Astrocyte (in vitro differentiated cells and primary cell): ENCODE measurements around the gene ARL4A. TPM values are rescaled to one million over a fixed set of nuclear protein-coding genes. Genes with fewer than 3 reads are reported as not detected.

Experiments used
- DNase-seq: peaks from one replicate; pipeline ENCODE4 v3.0.0-alpha.2; 2010; ENCODE audit warnings: low read depth
- FAIRE-seq: peaks from 2 replicates; lab custom pipeline; 2011; peaks lifted over from hg19 to GRCh38; lab: Jason Lieb, UNC
- H2AFZ ChIP-seq: 2 replicates; pipeline ENCODE4 v1.6.0; 2012; ENCODE audit warnings: low read depth, low read length, inconsistent platforms
- H3K27ac ChIP-seq: 2 replicates; pipeline ENCODE4 v1.5.1; 2011; ENCODE audit warnings: low read depth, low read length, inconsistent platforms
- H3K27me3 ChIP-seq: 2 replicates; pipeline ENCODE4 v1.6.0; 2011; ENCODE audit warnings: low read length, inconsistent platforms; ENCODE audit not compliant: insufficient read depth
- H3K36me3 ChIP-seq: 2 replicates; pipeline ENCODE4 v1.5.1; 2011; ENCODE audit warnings: low read length, inconsistent platforms; ENCODE audit not compliant: insufficient read depth
- H3K4me1 ChIP-seq: 2 replicates; pipeline ENCODE4 v1.5.1; 2011; ENCODE audit warnings: low read length, inconsistent platforms; ENCODE audit not compliant: insufficient read depth
- H3K4me2 ChIP-seq: 2 replicates; pipeline ENCODE4 v1.6.0; 2012; ENCODE audit warnings: low read length, inconsistent platforms
- H3K4me3 ChIP-seq: 2 replicates; pipeline ENCODE4 v1.5.1; 2011; ENCODE audit warnings: low read depth, mild to moderate bottlenecking, low read length, inconsistent platforms; ENCODE audit not compliant: insufficient read depth
- H3K79me2 ChIP-seq: 2 replicates; pipeline ENCODE4 v1.6.0; 2012; ENCODE audit warnings: mild to moderate bottlenecking, low read length, inconsistent platforms; ENCODE audit not compliant: insufficient read depth
- H3K9ac ChIP-seq: 2 replicates; pipeline ENCODE4 v1.6.0; 2012; ENCODE audit warnings: mild to moderate bottlenecking, low read length, inconsistent platforms
- H3K9me3 ChIP-seq: 2 replicates; pipeline ENCODE4 v1.5.1; 2012; ENCODE audit warnings: low read depth, mild to moderate bottlenecking, low read length, inconsistent platforms; ENCODE audit not compliant: insufficient read depth
- H4K20me1 ChIP-seq: 2 replicates; pipeline ENCODE4 v1.6.0; 2012; ENCODE audit warnings: low read length, inconsistent platforms; ENCODE audit not compliant: insufficient read depth
- H3K27ac Mint-ChIP-seq: one replicate; pipeline ENCODE4 v1.8.0; 2021; ENCODE audit warnings: mild to moderate bottlenecking, mixed read lengths; ENCODE audit not compliant: unreplicated experiment
- H3K27me3 Mint-ChIP-seq: one replicate; pipeline ENCODE4 v1.8.0; 2021; ENCODE audit warnings: low read depth, mixed read lengths; ENCODE audit not compliant: unreplicated experiment
- H3K36me3 Mint-ChIP-seq: one replicate; pipeline ENCODE4 v1.8.0; 2021; ENCODE audit warnings: low read depth, mixed read lengths; ENCODE audit not compliant: unreplicated experiment
- H3K4me1 Mint-ChIP-seq: one replicate; pipeline ENCODE4 v1.8.0; 2021; ENCODE audit warnings: low read depth, mixed read lengths; ENCODE audit not compliant: unreplicated experiment
- H3K4me3 Mint-ChIP-seq: one replicate; pipeline ENCODE4 v1.8.0; 2021; ENCODE audit warnings: mild to moderate bottlenecking, moderate library complexity, mixed read lengths; ENCODE audit not compliant: unreplicated experiment
- H3K9me3 Mint-ChIP-seq: one replicate; pipeline ENCODE4 v1.8.0; 2021; ENCODE audit warnings: mild to moderate bottlenecking, mixed read lengths; ENCODE audit not compliant: unreplicated experiment
- EZH2 ChIP-seq: IDR thresholded peaks from 2 replicates; pipeline ENCODE4 v1.6.1; 2012; ENCODE audit warnings: mild to moderate bottlenecking, low read length, inconsistent platforms; ENCODE audit not compliant: insufficient read depth
- total RNA-seq: library from RNA; stranded (reverse); gene quantifications from 2 replicates; pipeline ENCODE4 v1.2.1, GENCODE V29; 2021
- TF ChIP-seq, protein P1 (sequence below): IDR thresholded peaks from 2 replicates; pipeline ENCODE4 v1.5.1; 2011; ENCODE audit warnings: low read depth, mild to moderate bottlenecking, inconsistent platforms, low read length, moderate library complexity; ENCODE audit not compliant: insufficient read depth

Gene ARL4A
- total RNA-seq, 1 donor from 2014 or later: 34.6 TPM

DNA sequence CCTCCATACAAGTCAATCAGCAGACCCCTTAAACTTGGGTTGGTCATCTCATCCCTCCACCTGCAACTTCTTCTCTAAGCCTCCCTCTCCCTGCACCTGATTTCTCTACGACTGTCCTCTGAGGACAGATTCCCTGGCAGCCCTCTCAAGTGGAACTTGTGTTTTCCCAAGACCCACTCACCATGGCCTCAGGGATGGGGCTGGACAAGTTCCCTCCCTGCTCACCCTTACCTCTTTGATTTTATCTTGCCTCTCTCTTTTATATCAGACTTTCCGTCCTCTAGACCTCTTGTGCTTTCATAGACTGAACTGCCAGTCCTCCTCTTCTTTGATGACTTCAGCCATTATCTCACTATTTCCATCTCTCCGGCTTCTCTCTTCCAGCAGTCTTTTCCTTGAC, 46.2 kb upstream of the ARL4A start:
- peaks cover 3% of the 10 kb centered on the region for H3K9me3 Mint-ChIP-seq
- Histone ChIP-seq H3K4me1 (peaks cover 7% of the 10 kb centered on the region), H3K9me3 (no peaks in the 10 kb centered on the region), H3K4me2 (no peak overlapping the region), H3K36me3 (no peaks in the 10 kb centered on the region), H3K27me3 (peaks cover 9% of the 10 kb centered on the region), H3K27ac (no peak overlapping the region), H4K20me1 (no peaks in the 10 kb centered on the region), H3K79me2 (no peaks in the 10 kb centered on the region), H3K4me3 (no peak overlapping the region), H3K9ac (no peak overlapping the region), H2AFZ (no peak overlapping the region)
- H3K27me3 Mint-ChIP-seq: no peaks in the 10 kb centered on the region
- no peaks in the 10 kb centered on the region for H3K36me3 Mint-ChIP-seq
- TF ChIP-seq EZH2: no peak
- TF ChIP-seq, protein P1, sequence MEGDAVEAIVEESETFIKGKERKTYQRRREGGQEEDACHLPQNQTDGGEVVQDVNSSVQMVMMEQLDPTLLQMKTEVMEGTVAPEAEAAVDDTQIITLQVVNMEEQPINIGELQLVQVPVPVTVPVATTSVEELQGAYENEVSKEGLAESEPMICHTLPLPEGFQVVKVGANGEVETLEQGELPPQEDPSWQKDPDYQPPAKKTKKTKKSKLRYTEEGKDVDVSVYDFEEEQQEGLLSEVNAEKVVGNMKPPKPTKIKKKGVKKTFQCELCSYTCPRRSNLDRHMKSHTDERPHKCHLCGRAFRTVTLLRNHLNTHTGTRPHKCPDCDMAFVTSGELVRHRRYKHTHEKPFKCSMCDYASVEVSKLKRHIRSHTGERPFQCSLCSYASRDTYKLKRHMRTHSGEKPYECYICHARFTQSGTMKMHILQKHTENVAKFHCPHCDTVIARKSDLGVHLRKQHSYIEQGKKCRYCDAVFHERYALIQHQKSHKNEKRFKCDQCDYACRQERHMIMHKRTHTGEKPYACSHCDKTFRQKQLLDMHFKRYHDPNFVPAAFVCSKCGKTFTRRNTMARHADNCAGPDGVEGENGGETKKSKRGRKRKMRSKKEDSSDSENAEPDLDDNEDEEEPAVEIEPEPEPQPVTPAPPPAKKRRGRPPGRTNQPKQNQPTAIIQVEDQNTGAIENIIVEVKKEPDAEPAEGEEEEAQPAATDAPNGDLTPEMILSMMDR: no peak
- no peak overlapping the region for H3K4me3 Mint-ChIP-seq
- DNase-seq (no peak), FAIRE-seq (no peak)
- peaks cover 8% of the 10 kb centered on the region for H3K4me1 Mint-ChIP-seq
- no peak overlapping the region for H3K27ac Mint-ChIP-seq

DNA sequence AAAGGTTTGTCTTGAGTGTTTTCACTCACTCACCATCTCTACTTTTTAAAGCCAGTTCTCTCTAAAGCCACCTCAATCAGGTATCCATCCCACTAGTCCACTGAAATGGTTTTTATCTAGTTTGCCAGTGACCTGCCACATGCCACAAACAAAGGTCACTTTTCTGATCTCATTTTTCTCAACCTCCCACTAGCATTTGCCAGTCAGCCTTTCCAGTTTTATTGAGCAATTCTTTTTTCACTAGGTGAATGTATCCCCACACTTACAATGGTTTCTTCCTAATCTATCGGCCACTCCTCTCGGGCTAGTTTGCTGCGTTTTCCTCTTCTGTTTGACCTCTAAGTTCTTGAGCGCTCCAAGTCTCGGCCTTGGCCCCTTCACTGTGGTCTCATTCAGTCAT, 44.9 kb upstream of the ARL4A start:
- Histone ChIP-seq H3K79me2 (no peaks in the 10 kb centered on the region), H3K27me3 (peaks cover 5% of the 10 kb centered on the region), H3K4me2 (no peak overlapping the region), H3K4me3 (no peak overlapping the region), H3K27ac (no peak overlapping the region), H2AFZ (no peak overlapping the region), H4K20me1 (no peaks in the 10 kb centered on the region), H3K9me3 (no peaks in the 10 kb centered on the region), H3K9ac (no peak overlapping the region), H3K4me1 (peaks cover 14% of the 10 kb centered on the region), H3K36me3 (no peaks in the 10 kb centered on the region)
- Mint-ChIP-seq H3K27ac (no peak overlapping the region), H3K36me3 (no peaks in the 10 kb centered on the region), H3K9me3 (peaks cover 3% of the 10 kb centered on the region), H3K4me3 (no peak overlapping the region), H3K4me1 (peaks cover 12% of the 10 kb centered on the region), H3K27me3 (no peaks in the 10 kb centered on the region)
- FAIRE-seq (no peak), DNase-seq (no peak)
- TF ChIP-seq, protein P1: no peak
- no peak for TF ChIP-seq EZH2

DNA sequence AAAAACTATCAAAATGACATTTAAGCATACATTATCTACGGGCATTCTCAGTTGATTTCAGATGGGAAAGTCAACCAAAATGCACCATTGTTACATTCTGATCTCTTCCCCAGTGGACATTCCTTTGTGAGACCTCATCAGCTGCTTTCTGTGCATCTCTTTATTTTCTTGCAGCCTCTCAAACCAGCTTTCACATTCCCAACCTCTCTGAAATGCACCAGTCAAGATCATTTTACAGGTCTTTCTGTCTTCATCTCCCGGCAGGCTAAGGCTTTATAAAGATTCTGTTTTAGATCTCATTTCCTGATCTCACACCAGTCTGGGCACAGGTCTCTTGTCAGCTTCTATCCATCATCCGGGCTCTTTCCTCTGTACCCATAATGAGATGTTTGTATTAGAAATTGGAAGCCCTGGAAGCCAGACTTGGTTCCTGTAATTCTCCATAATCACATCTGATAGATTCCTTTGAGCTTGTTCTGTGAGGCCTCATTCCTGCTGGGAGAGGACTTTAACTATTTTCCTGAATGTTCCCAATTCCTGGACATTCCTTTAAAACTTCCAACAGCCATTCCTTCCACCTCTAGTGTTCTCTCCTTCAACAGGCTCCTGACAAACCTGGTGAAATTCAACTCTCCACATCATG, 44.3 kb upstream of the ARL4A start:
- peaks cover 3% of the 10 kb centered on the region for H3K9me3 Mint-ChIP-seq
- FAIRE-seq (no peak), DNase-seq (peak; percentile 54)
- Histone ChIP-seq H3K9me3 (no peaks in the 10 kb centered on the region), H2AFZ (no peak overlapping the region), H3K4me2 (peak overlapping the region; percentile 9), H3K4me1 (peaks cover 19% of the 10 kb centered on the region), H3K36me3 (no peaks in the 10 kb centered on the region), H3K9ac (no peak overlapping the region), H3K79me2 (no peaks in the 10 kb centered on the region), H3K27ac (no peak overlapping the region), H4K20me1 (no peaks in the 10 kb centered on the region), H3K27me3 (peaks cover 1% of the 10 kb centered on the region), H3K4me3 (no peak overlapping the region)
- H3K4me3 Mint-ChIP-seq: no peak overlapping the region
- H3K27ac Mint-ChIP-seq: no peak overlapping the region
- peaks cover 14% of the 10 kb centered on the region for H3K4me1 Mint-ChIP-seq
- H3K36me3 Mint-ChIP-seq: no peaks in the 10 kb centered on the region
- TF ChIP-seq, protein P1: no peak
- no peak for TF ChIP-seq EZH2
- H3K27me3 Mint-ChIP-seq: no peaks in the 10 kb centered on the region
